Stimulated activated CD4-positive, alpha-beta T cell treated with anti-CD3 and anti-CD28 coated beads, Interleukin-2, amount 100 ng/mL, for 48 hours (primary cell): Measurements from ENCODE around the gene ZBTB4.

Source experiments
- DNase-seq, 2 donors: peaks; one replicate each; pipeline ENCODE4 v3.0.0-alpha.2; 2020

ZBTB4 gene

GRCh38 chr17:7416323-7416722, 63.1 kb downstream of the ZBTB4 start:
- DNase-seq = no peak

- no peak for DNase-seq
These were observed 63.6 kb downstream of the ZBTB4 start for GRCh38 chr17:7415784-7416183.

- DNase-seq = no peak
These were observed 64.6 kb downstream of the ZBTB4 start for GRCh38 chr17:7414837-7415236.

GRCh38 chr17:7413346-7413985, 66.0 kb downstream of the ZBTB4 start:
- no peak for DNase-seq

- DNase-seq = no peak
These were observed 68.0 kb downstream of the ZBTB4 start for GRCh38 chr17:7411427-7411750.

- DNase-seq = no peak
These were observed 68.6 kb downstream of the ZBTB4 start for GRCh38 chr17:7410634-7411426.

GRCh38 chr17:7409716-7410115, 69.7 kb downstream of the ZBTB4 start:
- DNase-seq = no peak
